IPS DF 19.7 (cell line): Measurements from ENCODE around the gene FERMT2.

Experiments used
- DNase-seq: peaks from one replicate; pipeline ENCODE4 v3.0.0-alpha.2; 2013; ENCODE audit warnings: low read depth, low spot score

Gene FERMT2

GRCh38 chr14:52862632-52863333 is 88.1 kb downstream of the FERMT2 start:
- DNase-seq = no peak

GRCh38 chr14:52861403-52861802 is 89.4 kb downstream of the FERMT2 start:
- no peak for DNase-seq

GRCh38 chr14:52860910-52861309 is 89.9 kb downstream of the FERMT2 start:
- DNase-seq = no peak

GRCh38 chr14:52860209-52860608 is 90.6 kb downstream of the FERMT2 start:
- no peak for DNase-seq

GRCh38 chr14:52856139-52856538 is 94.7 kb downstream of the FERMT2 start:
- DNase-seq = no peak

- no peak for DNase-seq
These were observed 97.4 kb downstream of the FERMT2 start for GRCh38 chr14:52853522-52853854.

GRCh38 chr14:52852810-52853521 is 97.9 kb downstream of the FERMT2 start:
- DNase-seq = no peak

GRCh38 chr14:52850451-52850909 is 100.4 kb downstream of the FERMT2 start:
- DNase-seq = no peak

- DNase-seq = no peak
These were observed 102.2 kb downstream of the FERMT2 start for GRCh38 chr14:52848626-52849025.

GRCh38 chr14:52846591-52846990 is 104.3 kb downstream of the FERMT2 start:
- no peak for DNase-seq

- DNase-seq = no peak
These were observed 105.8 kb downstream of the FERMT2 start for GRCh38 chr14:52845081-52845480.

GRCh38 chr14:52844262-52845060 is 106.4 kb downstream of the FERMT2 start:
- DNase-seq = no peak

- no peak for DNase-seq
These were observed 110.0 kb downstream of the FERMT2 start for GRCh38 chr14:52840877-52841276.

GRCh38 chr14:52837451-52837850 is 113.4 kb downstream of the FERMT2 start:
- DNase-seq = no peak

- DNase-seq = no peak
These were observed 114.8 kb downstream of the FERMT2 start for GRCh38 chr14:52836063-52836462.

- DNase-seq = no peak
These were observed 115.5 kb downstream of the FERMT2 start for GRCh38 chr14:52835122-52835903.

- DNase-seq = no peak
These were observed 116.4 kb downstream of the FERMT2 start for GRCh38 chr14:52834440-52834842.

- no peak for DNase-seq
These were observed 117.0 kb downstream of the FERMT2 start for GRCh38 chr14:52833891-52834290.

GRCh38 chr14:52829527-52830185 is 121.2 kb downstream of the FERMT2 start:
- DNase-seq = no peak

- no peak for DNase-seq
These were observed 123.4 kb downstream of the FERMT2 start for GRCh38 chr14:52827426-52827825.

- DNase-seq = no peak
These were observed 125.8 kb downstream of the FERMT2 start for GRCh38 chr14:52825085-52825484.
